ENCODE results near the gene CST6.
"Not testable (repeated sequence)": the region's sequence is repeated elsewhere in the genome, so short reads cannot be mapped to it uniquely, and the experiment has no call there.

CST6 gene

GRCh38 chr11:66020212-66020611, 8.4 kb downstream of the CST6 start:
- Histone ChIP-seq H3K9me3 (ENCODE audit: insufficient read depth, low read depth, low read length) (no peaks in the 10 kb centered on the region), H4K20me1 (ENCODE audit: insufficient read depth, low read length, poor library complexity, severe bottlenecking) (no peaks in the 10 kb centered on the region), H3K79me2 (ENCODE audit: insufficient read depth, low read length) (no peaks in the 10 kb centered on the region), H3K4me2 (ENCODE audit: low read depth, low read length, poor library complexity, severe bottlenecking) (peak overlapping the region; percentile 67), H3K4me1 (ENCODE audit: insufficient read depth, low read length, poor library complexity, severe bottlenecking) (peaks cover 20% of the 10 kb centered on the region), H3K27me3 (ENCODE audit: insufficient read depth, low read length, poor library complexity, severe bottlenecking) (no peaks in the 10 kb centered on the region), H3F3A (ENCODE audit: low read depth) (no peaks in the 10 kb centered on the region), H3K9me2 (replicated peaks; ENCODE audit: low read depth, low read length) (no peaks in the 10 kb centered on the region), H2AFZ (ENCODE audit: low read length) (no peak overlapping the region), H3K4me3 (ENCODE audit: low read length, poor library complexity, severe bottlenecking) (peak overlapping the region; percentile 47), H3K9ac (ENCODE audit: low read depth, low read length, poor library complexity, severe bottlenecking) (no peak overlapping the region), H3K36me3 (ENCODE audit: insufficient read depth, low read length) (no peaks in the 10 kb centered on the region)
- TF ChIP-seq EZH2phosphoT487 (IDR thresholded peaks at IDR 0.05; ENCODE audit: borderline replicate concordance) (no peak), CTCF (conservative IDR thresholded peaks at IDR 0.05; ENCODE audit: low read length) (no peak)

- Histone ChIP-seq H3K4me2 (ENCODE audit: low read depth, low read length, poor library complexity, severe bottlenecking) (peak overlapping the region; percentile 67), H3K4me1 (ENCODE audit: insufficient read depth, low read length, poor library complexity, severe bottlenecking) (peaks cover 20% of the 10 kb centered on the region)
These were observed 9.0 kb downstream of the CST6 start for GRCh38 chr11:66020618-66021357.

GRCh38 chr11:66022401-66023185, 10.8 kb downstream of the CST6 start:
- Histone ChIP-seq H3K36me3 (ENCODE audit: insufficient read depth, low read length) (no peaks in the 10 kb centered on the region), H3K27me3 (ENCODE audit: insufficient read depth, low read length, poor library complexity, severe bottlenecking) (no peaks in the 10 kb centered on the region), H3K79me2 (ENCODE audit: insufficient read depth, low read length) (no peaks in the 10 kb centered on the region), H3K4me1 (ENCODE audit: insufficient read depth, low read length, poor library complexity, severe bottlenecking) (peaks cover 20% of the 10 kb centered on the region), H3F3A (ENCODE audit: low read depth) (no peaks in the 10 kb centered on the region), H2AFZ (ENCODE audit: low read length) (peak overlapping the region; percentile 96), H4K20me1 (ENCODE audit: insufficient read depth, low read length, poor library complexity, severe bottlenecking) (no peaks in the 10 kb centered on the region), H3K4me3 (ENCODE audit: low read length, poor library complexity, severe bottlenecking) (no peak overlapping the region), H3K9me2 (replicated peaks; ENCODE audit: low read depth, low read length) (no peaks in the 10 kb centered on the region), H3K9ac (ENCODE audit: low read depth, low read length, poor library complexity, severe bottlenecking) (peak overlapping the region; percentile 37), H3K4me2 (ENCODE audit: low read depth, low read length, poor library complexity, severe bottlenecking) (peak overlapping the region; percentile 62), H3K9me3 (ENCODE audit: insufficient read depth, low read depth, low read length) (no peaks in the 10 kb centered on the region)
- TF ChIP-seq CTCF (conservative IDR thresholded peaks at IDR 0.05; ENCODE audit: low read length) (peak; percentile 86), EZH2phosphoT487 (IDR thresholded peaks at IDR 0.05; ENCODE audit: borderline replicate concordance) (no peak)

More at GRCh38 chr11:66020618-66021357, 9.0 kb downstream of the CST6 start:
- H3F3A ChIP-seq (ENCODE audit: low read depth): no peaks in the 10 kb centered on the region
- H3K36me3 ChIP-seq (ENCODE audit: insufficient read depth, low read length): no peaks in the 10 kb centered on the region
- H3K27me3 ChIP-seq (ENCODE audit: insufficient read depth, low read length, poor library complexity, severe bottlenecking): no peaks in the 10 kb centered on the region
- no peak overlapping the region for H2AFZ ChIP-seq (ENCODE audit: low read length)
- peak overlapping the region; percentile 29 for H3K9ac ChIP-seq (ENCODE audit: low read depth, low read length, poor library complexity, severe bottlenecking)
- H3K9me3 ChIP-seq (ENCODE audit: insufficient read depth, low read depth, low read length): no peaks in the 10 kb centered on the region
- no peaks in the 10 kb centered on the region for H4K20me1 ChIP-seq (ENCODE audit: insufficient read depth, low read length, poor library complexity, severe bottlenecking)
- TF ChIP-seq EZH2phosphoT487 (IDR thresholded peaks at IDR 0.05; ENCODE audit: borderline replicate concordance) (no peak), CTCF (conservative IDR thresholded peaks at IDR 0.05; ENCODE audit: low read length) (no peak)
- H3K9me2 ChIP-seq (replicated peaks; ENCODE audit: low read depth, low read length): no peaks in the 10 kb centered on the region
- H3K4me3 ChIP-seq (ENCODE audit: low read length, poor library complexity, severe bottlenecking): peak overlapping the region; percentile 47
- H3K79me2 ChIP-seq (ENCODE audit: insufficient read depth, low read length): no peaks in the 10 kb centered on the region

GRCh38 chr11:66023186-66023440, 11.3 kb downstream of the CST6 start:
- not testable (repeated sequence) for H3K9ac ChIP-seq (ENCODE audit: low read depth, low read length, poor library complexity, severe bottlenecking); H3K4me2 ChIP-seq (ENCODE audit: low read depth, low read length, poor library complexity, severe bottlenecking); H3K9me2 ChIP-seq (replicated peaks; ENCODE audit: low read depth, low read length); H3F3A ChIP-seq (ENCODE audit: low read depth); H3K36me3 ChIP-seq (ENCODE audit: insufficient read depth, low read length); H3K27me3 ChIP-seq (ENCODE audit: insufficient read depth, low read length, poor library complexity, severe bottlenecking); H3K9me3 ChIP-seq (ENCODE audit: insufficient read depth, low read depth, low read length); H3K4me3 ChIP-seq (ENCODE audit: low read length, poor library complexity, severe bottlenecking); H3K79me2 ChIP-seq (ENCODE audit: insufficient read depth, low read length); H4K20me1 ChIP-seq (ENCODE audit: insufficient read depth, low read length, poor library complexity, severe bottlenecking)
- H2AFZ ChIP-seq (ENCODE audit: low read length): peak overlapping the region; percentile 96; the same call in 1 of the 2 replicates
- peaks cover 20% of the 10 kb centered on the region for H3K4me1 ChIP-seq (ENCODE audit: insufficient read depth, low read length, poor library complexity, severe bottlenecking)
